Gastroesophageal sphincter (tissue), 3 donors: ENCODE data around the gene NRL.

Source experiments
- EP300 ChIP-seq: sonication (generic); formaldehyde crosslinking; IDR thresholded peaks from one replicate; pipeline ENCODE4 v1.6.1; 2017; ENCODE audit warnings: antibody characterized with exemption, mild to moderate bottlenecking
- POLR2A ChIP-seq, 2 donors: fragments of 450-650 bp; IDR thresholded peaks; one replicate each; pipeline ENCODE4 v1.6.1; 2017; ENCODE audit warnings: antibody characterized with exemption in 2 of 2, mild to moderate bottlenecking in 2 of 2, moderate library complexity in 1 of 2
- TF ChIP-seq, protein P1 (sequence below), 4 experiments: fragments of 200-600 bp in 2 of 4; fragments of 450-650 bp in 2 of 4; sonication (generic) in 1 of 4; IDR thresholded peaks; one replicate each; pipeline ENCODE4 v1.5.1; 2017 to 2019; ENCODE audit warnings: antibody characterized with exemption in 4 of 4, mild to moderate bottlenecking in 2 of 4, moderate library complexity in 2 of 4

DNA sequence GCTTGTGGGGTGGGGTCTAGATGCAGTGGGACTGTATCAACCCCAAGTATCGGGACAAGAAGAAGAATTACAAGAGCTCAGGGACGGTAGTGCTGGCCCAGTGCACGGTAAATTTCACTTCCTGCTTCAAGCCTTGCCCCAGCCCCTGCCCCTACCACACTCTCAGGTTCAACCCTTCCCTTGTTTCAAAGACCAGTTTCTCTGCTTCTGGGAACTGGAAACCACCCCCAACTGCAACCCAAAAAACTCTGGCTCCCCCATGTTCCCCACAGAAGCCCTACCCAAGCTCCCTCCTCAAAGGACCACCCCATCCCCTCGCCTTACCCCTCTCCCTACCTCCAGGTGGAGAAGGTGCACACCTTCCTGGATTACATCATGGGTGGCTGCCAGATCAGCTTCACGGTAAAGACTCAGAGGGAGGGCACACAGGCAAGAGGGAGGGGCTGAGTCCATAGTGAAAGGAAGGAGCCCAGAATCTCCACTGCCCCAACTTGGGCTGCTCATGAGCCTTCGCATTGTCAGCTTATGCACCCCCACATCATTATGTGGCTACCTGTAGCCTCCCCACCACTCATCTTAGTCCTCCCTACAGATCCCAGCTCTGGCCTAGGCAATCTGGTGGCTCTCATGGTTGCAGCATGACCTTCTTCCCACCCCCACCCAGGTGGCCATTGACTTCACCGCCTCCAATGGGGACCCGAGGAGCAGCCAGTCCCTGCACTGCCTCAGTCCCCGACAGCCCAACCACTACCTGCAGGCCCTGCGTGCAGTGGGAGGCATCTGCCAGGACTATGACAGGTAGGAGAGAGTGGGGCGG is 39.1 kb downstream of the NRL start:
- TF ChIP-seq, protein P1, sequence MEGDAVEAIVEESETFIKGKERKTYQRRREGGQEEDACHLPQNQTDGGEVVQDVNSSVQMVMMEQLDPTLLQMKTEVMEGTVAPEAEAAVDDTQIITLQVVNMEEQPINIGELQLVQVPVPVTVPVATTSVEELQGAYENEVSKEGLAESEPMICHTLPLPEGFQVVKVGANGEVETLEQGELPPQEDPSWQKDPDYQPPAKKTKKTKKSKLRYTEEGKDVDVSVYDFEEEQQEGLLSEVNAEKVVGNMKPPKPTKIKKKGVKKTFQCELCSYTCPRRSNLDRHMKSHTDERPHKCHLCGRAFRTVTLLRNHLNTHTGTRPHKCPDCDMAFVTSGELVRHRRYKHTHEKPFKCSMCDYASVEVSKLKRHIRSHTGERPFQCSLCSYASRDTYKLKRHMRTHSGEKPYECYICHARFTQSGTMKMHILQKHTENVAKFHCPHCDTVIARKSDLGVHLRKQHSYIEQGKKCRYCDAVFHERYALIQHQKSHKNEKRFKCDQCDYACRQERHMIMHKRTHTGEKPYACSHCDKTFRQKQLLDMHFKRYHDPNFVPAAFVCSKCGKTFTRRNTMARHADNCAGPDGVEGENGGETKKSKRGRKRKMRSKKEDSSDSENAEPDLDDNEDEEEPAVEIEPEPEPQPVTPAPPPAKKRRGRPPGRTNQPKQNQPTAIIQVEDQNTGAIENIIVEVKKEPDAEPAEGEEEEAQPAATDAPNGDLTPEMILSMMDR (IDR thresholded peaks at IDR 0.05) = no peak
- TF ChIP-seq POLR2A (IDR thresholded peaks at IDR 0.05) (no peak), EP300 (no peak)
